HEK293 (cell line): ENCODE results near the gene IGBP1.
"Not testable (repeated sequence)": the region's sequence is repeated elsewhere in the genome, so short reads cannot be mapped to it uniquely, and the experiment has no call there.

ENCODE experiments used
- ZNF423 ChIP-seq: fragments of 450-650 bp; formaldehyde crosslinking; IDR thresholded peaks from 2 replicates; pipeline ENCODE4 v1.5.1; 2016; ENCODE audit warnings: missing biosample characterization, missing genetic modification characterization
- TF ChIP-seq, protein P1 (sequence below): fragments of 450-650 bp; formaldehyde crosslinking; IDR thresholded peaks from 2 replicates; pipeline ENCODE4 v1.5.1; 2016; ENCODE audit warnings: missing biosample characterization, missing genetic modification characterization
- TF ChIP-seq, protein P2 (sequence below): fragments of 450-650 bp; formaldehyde crosslinking; IDR thresholded peaks from 2 replicates; pipeline ENCODE4 v1.5.1; 2016; ENCODE audit warnings: missing biosample characterization, missing genetic modification characterization

DNA sequence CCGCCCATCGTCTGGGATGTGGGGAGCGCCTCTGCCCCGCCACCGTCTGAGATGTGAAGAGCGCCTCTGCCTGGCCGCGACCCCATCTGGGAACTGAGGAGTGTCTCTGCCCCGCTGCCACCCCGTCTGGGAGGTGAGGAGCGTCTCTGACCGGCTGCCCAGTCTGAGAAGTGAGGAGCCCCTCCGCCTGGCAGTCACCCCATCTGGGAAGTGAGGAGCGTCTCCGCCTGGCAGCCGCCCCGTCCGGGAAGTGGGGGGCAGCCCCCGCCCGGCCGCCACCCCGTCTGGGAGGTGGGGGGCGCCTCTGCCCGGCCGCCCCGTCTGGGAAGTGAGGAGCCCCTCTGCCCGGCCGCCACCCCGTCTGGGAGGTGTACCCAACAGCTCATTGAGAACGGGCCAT, 10.2 kb upstream of the IGBP1 start:
- TF ChIP-seq, protein P1, sequence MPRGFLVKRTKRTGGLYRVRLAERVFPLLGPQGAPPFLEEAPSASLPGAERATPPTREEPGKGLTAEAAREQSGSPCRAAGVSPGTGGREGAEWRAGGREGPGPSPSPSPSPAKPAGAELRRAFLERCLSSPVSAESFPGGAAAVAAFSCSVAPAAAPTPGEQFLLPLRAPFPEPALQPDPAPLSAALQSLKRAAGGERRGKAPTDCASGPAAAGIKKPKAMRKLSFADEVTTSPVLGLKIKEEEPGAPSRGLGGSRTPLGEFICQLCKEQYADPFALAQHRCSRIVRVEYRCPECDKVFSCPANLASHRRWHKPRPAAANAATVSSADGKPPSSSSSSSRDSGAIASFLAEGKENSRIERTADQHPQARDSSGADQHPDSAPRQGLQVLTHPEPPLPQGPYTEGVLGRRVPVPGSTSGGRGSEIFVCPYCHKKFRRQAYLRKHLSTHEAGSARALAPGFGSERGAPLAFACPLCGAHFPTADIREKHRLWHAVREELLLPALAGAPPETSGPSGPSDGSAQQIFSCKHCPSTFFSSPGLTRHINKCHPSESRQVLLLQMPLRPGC (tag by site-specific recombination), result not testable (repeated sequence)
- TF ChIP-seq, protein P2, sequence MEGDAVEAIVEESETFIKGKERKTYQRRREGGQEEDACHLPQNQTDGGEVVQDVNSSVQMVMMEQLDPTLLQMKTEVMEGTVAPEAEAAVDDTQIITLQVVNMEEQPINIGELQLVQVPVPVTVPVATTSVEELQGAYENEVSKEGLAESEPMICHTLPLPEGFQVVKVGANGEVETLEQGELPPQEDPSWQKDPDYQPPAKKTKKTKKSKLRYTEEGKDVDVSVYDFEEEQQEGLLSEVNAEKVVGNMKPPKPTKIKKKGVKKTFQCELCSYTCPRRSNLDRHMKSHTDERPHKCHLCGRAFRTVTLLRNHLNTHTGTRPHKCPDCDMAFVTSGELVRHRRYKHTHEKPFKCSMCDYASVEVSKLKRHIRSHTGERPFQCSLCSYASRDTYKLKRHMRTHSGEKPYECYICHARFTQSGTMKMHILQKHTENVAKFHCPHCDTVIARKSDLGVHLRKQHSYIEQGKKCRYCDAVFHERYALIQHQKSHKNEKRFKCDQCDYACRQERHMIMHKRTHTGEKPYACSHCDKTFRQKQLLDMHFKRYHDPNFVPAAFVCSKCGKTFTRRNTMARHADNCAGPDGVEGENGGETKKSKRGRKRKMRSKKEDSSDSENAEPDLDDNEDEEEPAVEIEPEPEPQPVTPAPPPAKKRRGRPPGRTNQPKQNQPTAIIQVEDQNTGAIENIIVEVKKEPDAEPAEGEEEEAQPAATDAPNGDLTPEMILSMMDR (tag by site-specific recombination), result not testable (repeated sequence)
- not testable (repeated sequence) for TF ChIP-seq ZNF423 (tag by site-specific recombination)
